ENCODE measurements around the gene RPS3A.
"Not testable (repeated sequence)": the region's sequence is repeated elsewhere in the genome, so short reads cannot be mapped to it uniquely, and the experiment has no call there.

Gene RPS3A

DNA sequence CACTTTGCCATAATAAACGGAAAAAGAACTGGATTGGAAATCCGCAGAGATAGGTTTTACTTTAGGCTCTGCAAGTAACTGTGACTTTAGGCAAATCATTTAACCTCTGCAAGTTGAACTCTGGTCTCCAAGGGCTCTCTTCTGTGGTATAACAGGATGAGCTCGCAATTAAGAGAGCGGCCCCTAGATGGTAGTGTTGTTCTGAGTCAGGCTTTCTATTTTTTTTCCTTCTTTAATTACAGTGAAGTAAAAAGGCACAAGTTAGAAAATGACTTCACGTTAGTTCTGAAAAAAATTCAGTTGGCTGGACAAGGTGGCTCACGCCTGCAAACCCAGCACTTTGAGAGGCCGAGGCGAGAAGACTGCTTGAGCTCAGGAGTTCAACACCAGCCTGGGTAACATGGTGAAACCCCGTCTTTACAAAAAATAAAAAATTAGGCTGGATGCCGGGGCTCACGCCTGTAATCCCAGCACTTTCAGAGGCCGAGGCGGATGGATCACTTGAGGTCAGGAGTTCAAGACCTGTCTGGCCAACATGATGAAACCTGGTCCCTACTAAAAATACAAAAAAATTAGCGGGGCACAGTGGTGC, 18.0 kb downstream of the RPS3A start:
- DNase-seq (ENCODE audit: low read depth): no peak

DNA sequence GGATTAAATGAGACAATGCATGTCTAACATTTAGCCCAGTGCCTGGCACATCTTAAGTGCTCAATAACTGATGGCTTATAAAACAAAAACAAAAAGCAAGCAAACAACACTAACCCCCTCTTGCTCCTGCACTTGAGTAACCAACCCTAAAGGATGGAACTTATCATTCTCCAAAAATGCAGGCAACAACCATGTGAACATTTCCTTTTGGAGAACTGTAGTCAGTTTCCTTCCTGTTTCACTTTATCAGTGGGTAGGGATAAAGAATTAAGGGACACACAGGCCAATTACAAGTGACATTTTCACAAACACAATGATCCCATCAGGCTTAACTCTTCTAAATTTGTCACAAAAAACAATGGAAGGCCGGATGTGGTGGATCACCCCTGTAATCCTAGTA, 30.4 kb downstream of the RPS3A start:
- DNase-seq (ENCODE audit: low read depth): no peak

GRCh38 chr4:151133311-151133710, 33.9 kb downstream of the RPS3A start:
- no peak for DNase-seq (ENCODE audit: low read depth)

- not testable (repeated sequence) for DNase-seq (ENCODE audit: low read depth)
Measured at GRCh38 chr4:151136048-151136447, 36.6 kb downstream of the RPS3A start.

- DNase-seq (ENCODE audit: low read depth): no peak
Measured at GRCh38 chr4:151139814-151140213, 40.4 kb downstream of the RPS3A start.

GRCh38 chr4:151142758-151143157, 43.3 kb downstream of the RPS3A start:
- no peak for DNase-seq (ENCODE audit: low read depth)

DNA sequence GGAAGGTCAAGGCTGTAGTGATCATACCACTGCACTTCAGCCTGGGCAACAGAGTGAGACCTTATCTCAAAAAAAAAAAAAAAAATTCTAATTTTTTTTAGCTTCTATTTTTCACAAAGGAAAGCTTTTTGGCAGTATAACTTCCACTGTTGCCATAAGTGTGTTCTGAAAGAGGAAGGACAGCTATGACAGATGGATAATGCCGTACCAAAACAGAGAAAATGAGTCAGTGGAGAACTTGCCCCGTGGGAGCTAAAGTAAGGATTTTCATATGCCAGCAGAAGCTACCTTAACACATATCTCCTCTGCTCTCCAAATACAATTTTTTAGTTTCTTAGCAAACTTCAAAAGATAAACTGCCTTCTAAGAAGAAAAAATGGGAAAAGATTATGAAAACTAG, 43.7 kb downstream of the RPS3A start:
- DNase-seq (ENCODE audit: low read depth): no peak

- no peak for DNase-seq (ENCODE audit: low read depth)
Measured at GRCh38 chr4:151143811-151144210, 44.4 kb downstream of the RPS3A start.

- DNase-seq (ENCODE audit: low read depth): no peak
Measured at GRCh38 chr4:151144329-151145072, 45.1 kb downstream of the RPS3A start.

GRCh38 chr4:151147000-151147399, 47.6 kb downstream of the RPS3A start:
- DNase-seq (ENCODE audit: low read depth): no peak

- DNase-seq (ENCODE audit: low read depth): no peak
Measured at GRCh38 chr4:151148261-151148660, 48.8 kb downstream of the RPS3A start.

GRCh38 chr4:151150821-151151580, 51.6 kb downstream of the RPS3A start:
- DNase-seq (ENCODE audit: low read depth): no peak

DNA sequence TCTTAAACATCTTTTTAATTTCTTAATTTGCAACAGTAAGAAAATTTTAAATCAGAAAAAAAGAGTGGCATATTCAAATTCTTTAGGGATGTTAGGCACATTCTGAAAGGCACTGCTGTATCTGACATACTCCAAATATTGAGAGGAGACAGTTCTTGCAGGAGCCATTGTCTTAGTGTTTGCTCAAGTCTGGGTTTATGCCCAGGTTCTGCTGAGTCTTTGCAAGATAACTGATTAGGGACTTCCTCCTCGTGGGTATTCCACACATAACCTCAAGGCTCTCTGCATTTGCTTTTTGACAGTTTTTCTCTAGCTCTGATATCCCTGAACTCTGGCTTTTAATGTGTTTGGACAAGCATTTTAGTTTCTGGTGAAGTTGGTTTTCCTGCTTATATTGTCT, 52.6 kb downstream of the RPS3A start:
- DNase-seq (ENCODE audit: low read depth): no peak

- DNase-seq (ENCODE audit: low read depth): no peak
Measured at GRCh38 chr4:151153585-151153984, 54.2 kb downstream of the RPS3A start.

Data from CMK (cell line).